Activated CD8-positive, alpha-beta T cell treated with anti-CD3 and anti-CD28 coated beads for 36 hours (primary cell): ENCODE results near the gene ELP5. TPM values are rescaled to one million over a fixed set of nuclear protein-coding genes. Genes with fewer than 3 reads are reported as not detected.

ENCODE experiments used
- ATAC-seq: fragments of 200-7000 bp; cut with Tn5 transposase; one replicate; pipeline ENCODE4 v1.10.0; 2021; ENCODE audit warnings: mild to moderate bottlenecking, moderate library complexity
- CTCF ChIA-PET: fragments of 350-600 bp; sonication (Branson Sonifier 250); formaldehyde crosslinking; loops from one replicate; lab custom pipeline; 2021; ENCODE audit warnings: antibody characterized with exemption; lab: Charles Lee
- POLR2A ChIA-PET: fragments of 350-600 bp; sonication (Branson Sonifier 250); formaldehyde crosslinking; loops from one replicate; lab custom pipeline; 2021; ENCODE audit warnings: antibody characterized with exemption; lab: Charles Lee
- DNase-seq: peaks from one replicate; pipeline ENCODE4 v3.0.0-alpha.2; 2020
- H3K27ac Mint-ChIP-seq: one replicate; pipeline ENCODE4 v1.8.0; 2021; ENCODE audit warnings: mild to moderate bottlenecking, mixed read lengths
- H3K27me3 Mint-ChIP-seq: one replicate; pipeline ENCODE4 v1.8.0; 2021; ENCODE audit warnings: mixed read lengths
- H3K36me3 Mint-ChIP-seq: one replicate; pipeline ENCODE4 v1.8.0; 2021; ENCODE audit warnings: low read depth, mixed read lengths
- H3K4me1 Mint-ChIP-seq: one replicate; pipeline ENCODE4 v1.8.0; 2021; ENCODE audit warnings: low read depth, mixed read lengths
- H3K4me3 Mint-ChIP-seq: one replicate; pipeline ENCODE4 v1.8.0; 2021; ENCODE audit warnings: mild to moderate bottlenecking, moderate library complexity, mixed read lengths
- H3K9me3 Mint-ChIP-seq: one replicate; pipeline ENCODE4 v1.8.0; 2021; ENCODE audit warnings: mixed read lengths
- CTCF ChIP-seq: fragments of 200-600 bp; IDR thresholded peaks from one replicate; pipeline ENCODE4 v1.8.0; 2022; ENCODE audit warnings: antibody characterized with exemption, mild to moderate bottlenecking
- intact Hi-C: fragments of 100-400 bp; cut with micrococcal nuclease; formaldehyde crosslinking; loops from one replicate; pipeline ENCODE4 v1.10.0; 2022
- total RNA-seq, 2 experiments: library from RNA; stranded (reverse); gene quantifications; one replicate each; pipeline ENCODE4 v1.2.3, GENCODE V29; 2021

The ELP5 gene
- total RNA-seq, 2 experiments from 2014 or later = 80.2 to 85.4 TPM

DNA sequence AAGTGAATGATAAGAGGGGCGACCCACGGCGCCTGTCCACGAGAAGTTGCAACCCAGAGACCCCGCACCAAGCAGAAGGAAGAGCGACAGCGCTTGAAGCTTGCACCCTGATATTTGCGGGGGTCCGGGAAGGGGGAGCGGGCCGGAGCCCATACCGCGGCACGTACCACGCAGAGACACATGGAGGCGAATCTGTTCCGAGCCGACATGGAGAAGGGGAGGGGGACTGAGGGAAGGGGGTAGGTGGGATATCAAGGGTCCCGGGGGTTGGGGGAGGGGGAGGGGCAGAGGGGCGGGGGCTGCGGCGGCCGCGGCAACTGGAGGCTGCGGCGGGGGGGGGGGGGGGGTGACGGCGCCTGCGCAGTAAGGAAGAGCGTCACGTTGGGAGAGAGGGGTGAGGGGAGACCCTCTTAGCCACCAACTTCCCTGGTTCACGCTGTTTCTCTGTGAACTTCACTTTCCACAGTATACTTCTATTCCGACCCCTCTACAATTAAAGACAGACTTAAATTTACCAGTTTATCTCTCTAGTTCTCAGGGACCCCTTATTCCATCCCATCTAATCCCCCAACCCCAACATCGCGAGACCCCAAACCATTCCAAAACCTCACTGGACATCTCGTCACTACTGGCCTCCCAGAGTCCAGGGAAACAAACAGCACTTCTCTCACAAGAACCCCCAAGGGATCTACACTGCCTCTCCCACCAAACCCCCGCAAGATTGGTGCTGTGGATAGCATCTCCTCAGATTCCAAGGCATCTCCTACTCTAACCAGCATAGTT is 40.3 kb upstream of the ELP5 start:
- peaks cover 8% of the 10 kb centered on the region for H3K27me3 Mint-ChIP-seq
- intact Hi-C loops = no loop called here
- peaks cover 38% of the 10 kb centered on the region for H3K4me1 Mint-ChIP-seq
- no peaks in the 10 kb centered on the region for H3K9me3 Mint-ChIP-seq
- no peaks in the 10 kb centered on the region for H3K36me3 Mint-ChIP-seq
- ATAC-seq (no peak), DNase-seq (no peak)
- H3K27ac Mint-ChIP-seq = no peak overlapping the region
- no peak for TF ChIP-seq CTCF
- ChIA-PET POLR2A (no interaction called here), CTCF (no interaction called here)
- H3K4me3 Mint-ChIP-seq = no peak overlapping the region

DNA sequence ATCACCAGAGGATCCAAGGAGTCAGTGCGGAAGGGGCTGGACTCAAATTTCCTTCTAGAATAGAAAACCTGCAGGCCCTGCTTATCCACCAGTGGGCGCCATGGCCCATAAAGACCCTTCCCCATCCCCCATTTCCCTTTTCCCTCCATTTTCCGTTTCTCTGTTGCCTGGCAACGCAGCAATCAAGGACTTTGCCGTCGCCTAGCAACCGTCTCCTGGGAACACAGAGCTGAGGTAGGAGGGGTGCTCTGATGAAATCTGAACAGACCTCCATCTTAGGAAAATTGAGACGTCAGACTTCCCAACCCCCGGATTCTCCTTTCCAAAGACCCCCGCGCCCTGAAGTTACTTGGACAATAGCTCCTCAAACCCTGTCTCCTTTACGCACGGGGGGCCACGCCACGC is 38.1 kb upstream of the ELP5 start:
- Mint-ChIP-seq H3K9me3 (no peaks in the 10 kb centered on the region), H3K27ac (peak overlapping the region; percentile 91), H3K36me3 (no peaks in the 10 kb centered on the region), H3K4me1 (peaks cover 56% of the 10 kb centered on the region), H3K27me3 (peaks cover 8% of the 10 kb centered on the region), H3K4me3 (peak overlapping the region; percentile 82)
- intact Hi-C loops = no loop called here
- ChIA-PET POLR2A (interaction anchor here (0.8 to 13.2 kb wide), 4 partner anchors 8 to 116 kb away, joined by 3 to 261 read pairs (median 4); partner anchors contain the start of genes DVL2, GABARAP and PHF23), CTCF (interaction anchor here (1.5 to 2.1 kb wide), 3 partner anchors 21 to 168 kb away, joined by 4 to 7 read pairs (median 6); partner anchors contain the start of gene DVL2)
- no peak for ATAC-seq
- no peak for DNase-seq
- peak; percentile 45 for TF ChIP-seq CTCF

- CTCF ChIA-PET = interaction anchor here (1.5 to 2.1 kb wide), 3 partner anchors 20 to 169 kb away, joined by 4 to 7 read pairs (median 6); partner anchors contain the start of gene DVL2
- peaks cover 62% of the 10 kb centered on the region for H3K4me1 Mint-ChIP-seq
Measured at GRCh38 chr17:7214300-7215135, 37.5 kb upstream of the ELP5 start.

GRCh38 chr17:7215136-7215638 is 36.8 kb upstream of the ELP5 start:
- Mint-ChIP-seq H3K9me3 (no peaks in the 10 kb centered on the region), H3K27ac (peak overlapping the region; percentile 91), H3K27me3 (peaks cover 5% of the 10 kb centered on the region), H3K4me1 (peaks cover 63% of the 10 kb centered on the region), H3K4me3 (peak overlapping the region; percentile 82), H3K36me3 (peaks cover 2% of the 10 kb centered on the region)
- DNase-seq (no peak), ATAC-seq (no peak)
- ChIA-PET POLR2A (interaction anchor here (1.0 to 13.2 kb wide), 2 partner anchors 22 to 93 kb away, joined by 3 to 261 read pairs; partner anchors contain the start of genes DVL2, GABARAP and PHF23), CTCF (interaction anchor here (1.7 to 1.9 kb wide), 2 partner anchors 81 to 169 kb away, joined by 6 read pairs; no protein-coding TSS in a partner anchor)
- TF ChIP-seq CTCF = peak; percentile 9
- intact Hi-C loops = no loop called here

More at GRCh38 chr17:7214300-7215135, 37.5 kb upstream of the ELP5 start:
- H3K36me3 Mint-ChIP-seq = no peaks in the 10 kb centered on the region
- peak overlapping the region; percentile 91 for H3K27ac Mint-ChIP-seq
- intact Hi-C loops = no loop called here
- POLR2A ChIA-PET = interaction anchor here (0.8 to 13.2 kb wide), 4 partner anchors 9 to 115 kb away, joined by 3 to 261 read pairs (median 4); partner anchors contain the start of genes DVL2, GABARAP and PHF23
- DNase-seq = peak; percentile 100
- peak overlapping the region; percentile 82 for H3K4me3 Mint-ChIP-seq
- no peaks in the 10 kb centered on the region for H3K9me3 Mint-ChIP-seq
- ATAC-seq = peak; percentile 85
- H3K27me3 Mint-ChIP-seq = peaks cover 8% of the 10 kb centered on the region
- TF ChIP-seq CTCF = peak; percentile 67
